GM11168 (cell line): ENCODE measurements around the gene SYTL2.
"Not testable (repeated sequence)": the region's sequence is repeated elsewhere in the genome, so short reads cannot be mapped to it uniquely, and the experiment has no call there.

Experiments
- in situ Hi-C: fragments of 300-500 bp; cut with MboI; formaldehyde crosslinking; loops from one replicate; pipeline ENCODE4 v1.12.0; 2022; ENCODE audit warnings: low sequenced_read_pairs; ENCODE audit not compliant: unreplicated experiment

Gene SYTL2

DNA sequence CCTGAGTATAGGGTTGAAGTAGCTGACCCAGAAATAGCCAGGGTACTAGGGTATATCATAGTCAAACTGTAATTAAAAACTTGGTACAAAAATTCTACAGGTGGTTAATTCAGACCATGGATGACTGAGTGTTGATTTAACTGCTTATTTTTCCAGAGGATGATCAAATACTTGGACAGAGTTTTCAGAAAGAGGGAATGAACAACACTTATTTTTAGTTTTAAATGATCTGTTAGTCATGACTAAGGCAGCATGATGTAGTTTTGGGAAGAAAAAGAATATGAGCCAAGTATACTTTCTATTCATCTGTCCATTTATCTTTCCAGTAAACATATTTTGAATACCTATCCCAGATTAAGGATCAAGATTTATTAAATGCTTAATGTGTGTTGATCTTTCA is 105.1 kb downstream of the SYTL2 start:
- in situ Hi-C loops = no loop called here

DNA sequence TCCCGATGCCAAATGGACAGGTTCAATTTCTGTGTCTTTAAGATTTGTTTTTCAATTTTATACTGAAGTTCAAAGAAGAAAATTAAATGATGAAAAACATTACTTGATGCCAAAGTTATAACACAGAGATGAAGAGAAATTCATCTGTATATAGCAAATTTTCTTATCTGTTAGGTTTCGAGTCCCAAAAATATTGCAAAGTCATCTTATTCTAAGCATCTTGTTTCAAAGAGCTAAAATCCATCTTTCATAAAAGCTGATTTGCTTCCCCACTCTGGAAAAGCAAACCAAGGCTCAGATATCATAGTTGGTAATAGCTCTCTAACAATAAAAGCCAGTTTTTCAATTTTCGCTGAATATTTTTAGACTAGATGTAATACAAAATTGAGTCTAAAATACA is 106.0 kb downstream of the SYTL2 start:
- in situ Hi-C loops = no loop called here

DNA sequence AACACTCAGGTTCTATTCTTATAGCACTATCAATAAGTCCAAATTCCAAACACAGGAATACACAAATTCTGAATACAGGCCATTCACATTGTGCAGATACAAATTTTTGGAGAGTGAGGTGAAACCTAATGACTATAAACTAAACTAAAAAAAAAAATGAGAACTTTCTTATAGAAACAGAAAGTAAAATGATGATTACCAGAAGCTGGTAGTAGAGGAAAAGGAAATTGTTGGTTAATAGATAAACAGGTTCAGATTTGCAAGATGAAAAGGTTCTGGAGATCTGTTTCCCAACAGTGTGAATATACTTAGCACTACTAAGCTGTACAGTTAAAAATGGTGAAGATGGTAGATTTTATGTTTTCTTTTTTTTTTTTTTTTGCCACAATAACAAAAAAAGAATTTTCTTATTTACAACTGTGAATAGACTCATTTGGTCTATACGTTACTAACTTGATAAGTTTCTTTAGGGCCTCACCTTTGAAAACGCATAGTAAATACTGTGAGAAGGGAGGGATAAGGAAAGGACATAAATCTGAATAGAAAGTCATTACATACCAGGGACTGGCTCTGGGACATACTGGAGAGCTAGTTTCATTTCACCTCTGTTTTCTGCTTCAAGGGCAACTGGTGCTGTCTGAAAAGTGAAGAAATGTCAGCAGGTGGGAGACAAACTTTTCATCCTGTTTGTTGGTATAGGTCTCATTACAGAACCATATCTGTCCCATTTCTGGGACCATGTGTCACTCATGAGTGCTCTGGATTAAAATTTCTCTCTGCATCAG is 110.8 kb downstream of the SYTL2 start:
- in situ Hi-C loops = no loop called here

DNA sequence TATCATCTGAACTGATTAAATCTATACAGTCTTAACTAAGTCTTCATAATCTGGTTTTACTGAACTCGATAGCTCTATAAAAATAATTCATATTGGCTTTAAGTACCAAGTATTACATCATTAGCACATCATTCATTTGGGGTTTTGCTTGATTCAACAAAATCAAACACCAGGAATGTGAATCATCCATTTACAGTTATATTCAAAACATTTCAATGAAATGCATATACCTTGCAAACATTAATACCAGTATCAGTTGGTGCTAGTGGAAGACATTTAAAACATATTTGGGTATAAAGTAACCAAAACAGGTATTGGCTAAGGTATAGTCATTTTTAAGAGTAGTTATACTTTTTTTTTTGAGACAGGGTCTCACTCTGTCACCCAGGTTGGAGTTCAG is 112.7 kb downstream of the SYTL2 start:
- in situ Hi-C loops = no loop called here

DNA sequence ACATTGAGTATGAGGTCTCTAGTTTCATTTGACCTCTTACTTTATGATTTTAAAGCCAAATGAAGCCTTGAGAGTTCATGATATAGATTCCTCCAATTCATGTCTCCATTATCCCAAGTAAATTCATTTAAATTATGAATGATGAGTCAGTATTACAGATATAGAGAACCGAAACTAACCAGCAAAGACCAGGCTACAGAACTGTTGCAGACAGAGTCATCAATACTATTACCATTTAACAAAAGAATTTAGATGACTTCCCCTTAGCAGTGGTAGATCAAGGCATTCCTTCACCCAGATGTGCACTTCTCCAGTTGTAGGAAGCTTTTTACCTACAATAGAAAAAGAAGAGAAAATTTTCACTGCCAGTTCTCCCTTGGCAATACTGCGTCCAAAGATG is 113.2 kb downstream of the SYTL2 start:
- in situ Hi-C loops = no loop called here

DNA sequence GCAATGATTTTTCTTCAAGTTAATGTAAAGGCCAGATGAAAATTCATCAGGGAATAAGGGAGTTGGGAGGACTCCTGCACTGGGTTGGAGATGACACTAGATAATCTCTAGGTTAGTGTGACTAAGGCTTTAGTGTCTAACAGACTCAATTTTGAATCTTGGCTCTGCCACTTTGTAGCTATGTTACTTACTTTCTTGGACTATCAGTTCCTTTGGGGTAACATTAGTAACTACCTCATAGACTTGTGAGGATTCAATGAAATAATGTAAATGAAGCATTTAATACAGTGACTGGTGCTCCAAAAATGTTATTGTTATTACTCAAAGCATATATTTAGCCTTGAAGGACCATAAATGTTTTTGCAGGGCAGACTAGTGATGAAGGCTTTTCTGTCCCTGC is 115.4 kb downstream of the SYTL2 start:
- in situ Hi-C loops = no loop called here

DNA sequence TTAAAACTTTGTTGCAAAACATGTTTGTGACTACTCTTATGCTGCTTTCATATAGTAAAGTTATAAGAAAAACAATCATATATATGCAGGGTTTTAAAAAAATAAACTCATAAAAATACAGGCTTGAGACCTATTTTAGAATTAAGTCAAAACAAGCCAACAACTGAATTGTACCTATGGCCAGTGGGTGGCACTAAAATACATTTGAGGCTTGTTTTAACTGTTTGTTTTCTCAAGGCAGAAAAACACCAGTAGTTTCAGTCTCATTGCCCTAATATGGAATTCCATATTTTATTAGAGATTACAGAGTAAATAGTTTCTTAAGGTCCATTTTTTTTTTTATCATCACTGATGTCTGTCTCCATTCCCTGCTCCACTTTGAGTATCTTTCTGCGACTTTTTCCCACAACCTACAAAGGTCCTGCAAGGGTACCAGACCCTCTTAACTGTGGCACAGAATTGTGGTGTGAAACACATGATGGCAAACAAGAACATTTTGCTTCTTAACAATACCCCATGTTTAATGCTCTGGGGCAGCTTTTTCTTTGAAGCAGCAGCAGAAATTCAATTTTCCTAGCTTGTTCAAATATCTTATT is 116.5 kb downstream of the SYTL2 start:
- in situ Hi-C loops = no loop called here

DNA sequence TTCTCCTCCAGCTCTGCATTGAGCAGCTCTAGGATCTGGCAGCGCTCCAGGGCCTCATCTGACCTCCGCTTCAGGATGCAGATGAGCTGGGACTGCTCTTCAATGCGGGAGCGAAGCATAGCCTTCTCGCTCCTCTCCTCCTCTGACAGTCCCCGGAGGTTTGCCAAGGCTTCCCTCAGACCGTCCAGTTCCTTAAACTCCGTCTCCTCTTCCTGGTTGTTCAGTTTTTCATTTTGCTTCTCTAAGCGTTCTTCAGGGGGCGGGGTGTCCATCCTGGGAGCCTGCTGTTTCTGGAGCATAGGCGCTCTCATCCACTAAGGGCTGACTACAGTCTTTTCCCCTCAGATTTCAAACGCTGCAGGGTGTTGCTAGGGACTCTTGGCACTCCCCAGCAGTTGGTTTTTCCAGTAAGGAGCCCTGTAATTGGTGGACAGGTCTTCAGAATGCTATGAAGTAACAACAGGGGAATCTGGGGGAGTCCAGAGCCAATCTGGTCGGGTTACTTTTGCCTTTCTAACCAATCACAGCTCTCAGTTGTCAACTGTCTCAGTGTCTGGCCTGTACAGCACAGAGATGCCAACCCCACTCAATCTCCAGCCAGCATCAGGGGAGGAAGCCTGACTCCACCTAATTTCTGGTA is 125.0 kb downstream of the SYTL2 start, which contains the start of gene CCDC89:
Gene CCDC89 (minus strand): TSS at position 376 of the 640 bp plus-strand sequence. CDS start 65 bp downstream, at position 311.
- in situ Hi-C loops = no loop called here

DNA sequence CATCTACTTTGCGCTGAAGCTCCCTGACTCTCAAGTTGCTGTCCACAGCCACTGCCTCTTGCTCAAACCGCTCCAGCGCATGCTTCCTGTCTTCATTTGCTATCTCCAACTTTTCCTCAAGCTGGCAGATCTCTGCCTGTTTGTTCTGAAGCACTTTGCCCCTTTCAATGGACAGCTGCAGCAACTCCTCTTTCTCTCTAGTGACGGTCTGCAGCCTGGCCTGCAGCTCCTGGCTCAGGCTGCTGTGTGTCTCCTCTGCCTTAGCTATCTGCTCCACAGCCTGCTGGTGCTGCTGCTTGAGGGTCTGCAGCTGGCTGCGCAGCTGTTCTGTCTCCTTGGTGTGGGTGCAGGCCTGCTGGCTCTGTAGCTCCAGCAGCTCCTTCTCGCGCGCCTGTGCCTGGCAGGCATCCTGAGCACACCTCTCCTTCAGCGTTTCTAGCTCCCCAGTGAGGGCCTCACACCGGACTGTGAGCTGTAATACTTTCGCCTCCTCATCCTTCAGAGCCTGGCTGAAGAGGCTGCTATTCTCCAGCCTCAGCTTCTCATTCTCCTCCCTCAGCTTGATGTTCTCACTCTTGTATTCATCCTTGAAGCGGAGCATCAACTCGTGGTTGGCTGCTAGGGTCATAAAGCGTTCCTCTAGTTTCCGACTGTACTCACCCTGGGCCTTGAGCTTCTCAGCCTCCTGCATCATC is 125.7 kb downstream of the SYTL2 start:
- in situ Hi-C loops = no loop called here

DNA sequence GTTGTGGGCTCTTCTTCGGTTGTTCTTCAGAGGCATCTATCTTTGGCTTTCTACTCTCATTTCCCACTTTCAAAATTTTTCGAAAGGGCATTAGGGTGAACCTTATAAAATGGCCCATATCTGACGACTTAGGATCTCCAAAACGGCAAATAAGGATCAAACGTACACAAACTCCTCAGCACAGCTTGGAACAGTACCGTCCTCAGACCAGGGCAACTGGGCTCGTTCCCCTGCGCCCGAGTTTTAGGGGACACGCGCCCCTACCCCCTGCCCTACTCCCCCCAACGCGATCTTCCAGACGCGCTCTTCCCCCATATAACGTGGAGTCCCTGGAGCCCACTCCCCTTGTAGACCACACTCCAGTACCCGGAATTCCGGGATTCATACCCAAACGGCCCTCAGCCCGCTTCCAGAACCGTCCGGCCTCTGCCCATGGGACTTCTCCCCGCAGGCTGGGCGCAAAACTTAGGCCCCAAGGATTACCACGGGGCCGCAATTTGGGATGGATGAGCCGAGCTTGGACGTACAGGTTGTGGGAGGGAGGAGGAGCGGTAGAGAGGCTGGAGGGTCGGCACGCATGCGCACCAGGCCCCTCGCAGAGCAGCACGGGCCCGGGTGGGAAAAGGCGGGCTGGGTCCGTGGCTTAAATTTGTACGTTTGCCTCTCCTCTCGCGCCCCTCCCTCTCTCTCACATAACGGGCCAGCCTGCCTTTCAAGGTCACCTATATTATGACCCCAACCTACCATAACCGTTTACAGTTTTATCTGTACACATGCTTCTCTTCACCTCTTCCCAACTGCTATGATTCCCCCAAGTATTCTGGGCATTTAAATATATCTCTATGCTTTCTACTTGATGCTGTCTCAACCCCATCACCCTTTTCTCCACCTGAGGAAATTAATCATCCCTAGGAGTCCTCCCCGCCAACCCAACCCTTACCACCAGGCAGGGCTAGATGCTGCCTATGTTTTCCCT is 128.3 kb downstream of the SYTL2 start:
- in situ Hi-C loops = no loop called here

DNA sequence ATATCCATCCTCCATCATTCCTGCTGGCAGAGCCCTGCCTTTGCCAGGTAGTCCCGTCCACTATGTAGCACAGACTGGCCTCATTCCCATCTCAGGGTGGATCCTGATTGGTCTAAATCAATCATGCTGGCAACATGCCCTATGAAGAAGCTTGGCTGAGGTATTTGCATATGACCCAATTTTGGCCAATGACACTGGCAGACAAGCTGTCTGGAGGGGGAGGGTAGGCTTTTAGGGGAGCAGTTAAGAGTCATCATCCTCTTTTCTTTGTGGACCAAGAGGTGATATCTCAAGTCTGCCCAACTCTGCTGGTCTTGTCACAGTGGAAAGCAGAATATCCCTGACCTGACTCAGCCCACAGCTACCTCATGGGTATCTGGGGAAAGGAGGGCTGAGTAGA is 130.0 kb downstream of the SYTL2 start:
- in situ Hi-C loops = no loop called here

DNA sequence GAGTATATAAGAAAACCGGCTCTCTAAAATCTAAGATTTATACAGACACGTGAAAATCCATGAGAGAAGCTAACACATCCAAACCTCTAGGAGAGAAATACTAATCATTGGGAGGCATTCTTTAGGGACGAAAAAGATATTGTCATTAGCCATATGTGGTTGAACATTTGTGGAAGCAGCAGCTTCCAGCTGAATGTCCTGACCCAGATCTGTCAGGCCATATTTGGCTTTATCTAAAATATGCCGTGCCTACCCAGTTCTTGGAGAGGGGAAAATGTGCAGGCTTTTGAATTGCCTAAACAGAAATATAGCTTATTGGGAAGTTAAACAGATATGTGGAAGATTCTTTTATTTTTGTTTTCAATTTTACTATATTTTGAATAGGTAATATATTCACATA is 131.4 kb downstream of the SYTL2 start:
- in situ Hi-C loops = no loop called here

DNA sequence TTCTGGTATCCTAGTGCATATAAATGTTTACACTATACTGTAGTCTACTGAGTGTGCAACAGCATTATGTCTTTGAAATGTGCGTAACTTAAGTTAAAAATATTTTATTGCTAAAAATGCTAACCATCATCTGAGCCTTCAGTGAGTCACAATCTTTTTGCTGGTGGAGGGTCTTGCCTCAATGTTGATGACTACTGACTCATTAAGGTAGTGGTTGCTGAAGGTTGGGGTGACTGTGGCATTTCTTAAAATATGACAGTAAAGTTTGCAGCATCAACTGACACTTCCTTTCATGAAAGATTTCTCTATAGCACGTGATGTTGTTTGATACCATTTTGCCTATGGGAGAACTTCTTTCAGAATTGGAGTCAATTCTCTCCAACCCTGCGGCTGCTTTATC is 137.5 kb downstream of the SYTL2 start:
- in situ Hi-C loops = no loop called here

DNA sequence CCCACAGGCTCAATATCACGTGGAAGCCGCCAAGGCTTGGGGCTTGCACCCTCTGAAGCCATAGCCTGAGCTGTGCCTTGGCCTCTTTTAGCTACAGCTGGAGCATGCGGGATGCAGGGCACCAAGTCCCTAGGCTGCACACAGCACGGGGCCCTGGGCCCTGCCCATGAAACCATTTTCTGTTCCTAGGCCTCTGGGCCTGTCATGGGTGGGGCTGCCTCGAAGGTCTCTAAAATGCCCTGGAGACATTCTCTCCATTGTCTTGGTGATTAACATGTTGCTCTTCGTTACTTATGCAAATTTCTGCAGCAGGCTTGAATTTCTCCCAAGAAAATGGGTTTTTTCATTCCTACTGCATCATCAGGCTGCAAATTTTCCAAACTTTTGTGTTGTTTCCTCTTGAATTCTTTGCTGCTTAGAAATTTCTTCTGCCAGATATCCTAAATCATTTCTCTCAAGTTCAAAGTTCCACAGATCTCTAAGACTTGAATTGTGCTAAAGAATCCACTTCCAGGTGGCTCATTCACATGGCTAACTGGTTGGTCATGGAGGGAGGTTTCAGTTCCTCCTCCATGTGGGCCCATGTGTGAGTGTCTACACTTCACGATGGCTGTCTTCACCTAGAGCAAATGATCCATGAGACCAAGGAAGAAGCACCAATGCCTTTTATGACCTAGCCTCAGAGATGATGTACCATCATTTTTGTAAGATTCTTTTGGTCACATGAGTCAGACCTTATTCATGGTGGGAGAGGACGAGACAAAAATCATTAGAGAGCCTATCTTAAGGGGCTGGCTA is 138.6 kb downstream of the SYTL2 start:
- in situ Hi-C loops = no loop called here

DNA sequence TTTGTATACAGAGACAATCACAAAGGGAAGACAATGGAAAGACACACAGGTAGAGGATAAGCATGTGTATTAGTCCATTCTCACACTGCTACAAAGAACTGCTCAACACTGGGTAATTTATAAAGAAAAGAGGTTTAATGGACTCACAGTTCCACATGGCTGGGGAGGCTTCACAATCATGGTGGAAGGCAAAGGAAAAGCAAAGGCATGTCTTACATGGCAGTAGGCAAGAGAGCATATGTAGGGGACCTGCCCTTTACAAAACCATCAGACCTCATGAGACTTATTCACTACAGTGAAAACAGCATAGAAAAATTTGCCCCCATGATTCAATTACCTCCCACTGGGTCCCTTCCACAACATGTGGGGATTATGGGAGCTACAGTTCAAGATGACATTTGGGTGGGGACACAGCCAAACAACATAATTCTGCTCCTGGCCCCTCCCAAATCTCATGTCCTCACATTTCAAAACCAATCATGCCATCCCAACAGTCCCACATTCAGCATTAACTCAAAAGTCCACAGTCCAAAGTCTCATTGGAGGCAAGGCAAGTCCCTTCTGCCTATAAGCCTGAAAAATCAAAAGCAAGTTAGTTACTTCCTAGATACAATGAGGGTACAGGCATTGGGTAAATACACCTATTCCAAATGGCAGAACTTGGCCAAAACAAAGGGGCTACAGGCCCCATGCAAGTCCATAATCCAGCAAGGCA is 139.8 kb downstream of the SYTL2 start:
- in situ Hi-C loops = not testable (repeated sequence)

DNA sequence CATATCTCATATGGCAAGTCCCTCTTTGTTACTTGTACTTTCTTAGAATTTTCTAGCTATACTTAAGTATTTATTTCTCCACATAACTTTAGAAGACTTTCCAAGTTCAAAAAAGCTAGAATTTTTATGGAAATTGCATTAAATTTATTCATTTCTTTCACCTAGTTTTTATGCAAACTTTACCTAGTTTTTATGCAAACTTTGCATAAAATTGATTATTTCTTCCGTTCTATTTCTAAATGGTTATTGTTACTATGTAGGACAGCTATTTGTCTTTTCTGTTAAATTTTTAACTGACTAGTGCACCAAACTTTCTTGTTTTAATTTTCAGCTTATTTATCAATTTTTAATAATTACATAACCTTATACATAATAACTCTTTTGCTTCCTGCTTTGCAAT is 142.8 kb downstream of the SYTL2 start:
- in situ Hi-C loops = no loop called here

DNA sequence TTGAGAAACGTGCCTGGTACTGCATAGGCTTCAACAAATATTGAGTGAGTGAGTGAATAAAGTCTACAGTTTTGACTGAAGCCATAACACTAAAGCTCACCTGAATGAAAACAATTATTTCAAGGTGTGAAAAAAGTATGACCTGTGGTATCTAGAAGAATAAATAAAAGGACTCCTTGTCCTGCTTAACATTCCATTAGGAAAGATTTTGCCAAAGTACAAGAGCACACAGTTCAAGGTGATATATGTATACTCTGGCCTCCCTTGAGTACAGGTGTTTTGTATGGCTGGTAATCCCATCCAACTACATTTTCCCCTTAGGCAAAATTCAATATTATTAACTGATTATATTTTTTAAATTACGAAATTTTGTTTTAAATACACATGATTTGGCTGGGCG is 144.3 kb downstream of the SYTL2 start:
- in situ Hi-C loops = no loop called here

DNA sequence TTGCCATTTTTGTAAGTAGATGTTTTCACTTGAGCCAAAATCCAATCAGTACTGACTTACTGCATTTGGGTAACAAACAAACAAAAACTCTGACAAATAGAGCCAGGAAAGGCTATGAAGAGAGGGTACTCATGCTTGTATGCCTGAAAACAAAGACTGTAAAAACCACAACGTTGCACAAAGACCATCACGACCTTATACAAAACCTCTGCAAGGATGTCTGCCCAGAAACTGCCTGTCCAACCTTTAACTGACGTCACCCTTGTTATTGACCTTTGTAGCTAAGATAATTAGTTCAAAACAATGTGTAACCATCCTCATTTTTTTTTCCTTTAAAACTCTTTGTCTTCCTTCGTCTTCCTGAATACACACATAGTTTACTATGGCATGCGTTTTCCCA is 145.2 kb downstream of the SYTL2 start:
- in situ Hi-C loops = no loop called here
